ENCODE data around the gene TMEM273. TPM values are rescaled to one million over a fixed set of nuclear protein-coding genes. Genes with fewer than 3 reads are reported as not detected.

The TMEM273 gene
- total and polyA plus RNA-seq, 2 donors (not counting 1 experiment from before 2014, with no cell fraction given): 0.18 TPM; not detected in 1

DNA sequence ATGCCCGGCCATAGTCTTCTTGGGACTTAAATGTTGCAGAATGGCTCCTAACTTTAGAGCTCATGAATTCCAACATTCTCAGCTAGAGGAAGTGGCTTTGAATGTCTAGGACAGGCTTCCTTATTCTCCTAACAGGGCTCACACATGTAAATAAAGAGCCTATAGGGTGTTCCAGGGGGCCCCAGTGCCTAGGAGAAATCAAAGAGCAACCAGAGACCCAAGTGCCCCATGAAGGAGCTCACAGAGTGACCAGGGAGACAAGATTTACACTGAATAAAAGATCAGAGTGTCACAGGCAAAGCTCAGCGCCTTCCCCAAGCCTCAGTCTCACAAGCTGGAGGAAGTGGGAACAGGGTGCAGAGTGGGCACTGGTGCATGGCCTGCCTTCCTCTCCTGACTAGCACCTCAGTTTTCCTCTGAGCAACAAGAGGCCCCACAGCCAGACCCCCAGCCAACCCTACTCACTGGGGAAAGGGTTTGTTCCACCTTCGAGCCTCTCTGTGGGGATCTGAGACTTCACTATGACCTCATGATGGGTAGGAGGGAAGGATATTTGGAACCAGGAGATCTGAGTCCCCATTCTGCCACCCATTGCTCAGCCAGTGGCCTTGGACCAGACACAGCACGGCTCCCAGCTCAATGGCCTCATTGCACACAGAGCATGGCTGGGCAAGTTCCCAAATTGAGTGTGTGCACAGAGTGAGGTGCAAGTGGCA is 16.0 kb downstream of the TMEM273 start:
- Histone ChIP-seq H3K9ac (ENCODE audit: insufficient read depth, low read length) (no peak overlapping the region), H3K4me3 (replicated peaks in 1 of 4; ENCODE audit: control extremely low read depth in 1 of 4, insufficient read depth in 1 of 4, low read depth in 3 of 4, low read length in 4 of 4) (no peak overlapping the region), H3K4me1 (ENCODE audit: control insufficient read depth, extremely low read depth, insufficient read depth, low read length) (peaks cover 8% of the 10 kb centered on the region), H3K79me2 (ENCODE audit: control insufficient read depth, insufficient read depth, low read length) (no peaks in the 10 kb centered on the region), H3K36me3 (ENCODE audit: control insufficient read depth, insufficient read depth, low read length) (no peaks in the 10 kb centered on the region), H3K4me2 (ENCODE audit: extremely low read depth, insufficient read depth, low read length) (no peak overlapping the region), H3K27me3 (ENCODE audit: control insufficient read depth, insufficient read depth, low read length) (peaks cover 4% of the 10 kb centered on the region), H2AFZ (ENCODE audit: low read length) (no peak overlapping the region), H3K9me3 (ENCODE audit: control insufficient read depth, insufficient read depth, low read depth, low read length) (no peaks in the 10 kb centered on the region), H3K27ac (ENCODE audit: insufficient read depth, low read length) (no peak overlapping the region), H4K20me1 (ENCODE audit: control insufficient read depth, extremely low read depth, insufficient read depth, low read length) (no peaks in the 10 kb centered on the region)
- no peak for DNase-seq (ENCODE audit: low read depth in 2 of 2)
- TF ChIP-seq, protein P1, sequence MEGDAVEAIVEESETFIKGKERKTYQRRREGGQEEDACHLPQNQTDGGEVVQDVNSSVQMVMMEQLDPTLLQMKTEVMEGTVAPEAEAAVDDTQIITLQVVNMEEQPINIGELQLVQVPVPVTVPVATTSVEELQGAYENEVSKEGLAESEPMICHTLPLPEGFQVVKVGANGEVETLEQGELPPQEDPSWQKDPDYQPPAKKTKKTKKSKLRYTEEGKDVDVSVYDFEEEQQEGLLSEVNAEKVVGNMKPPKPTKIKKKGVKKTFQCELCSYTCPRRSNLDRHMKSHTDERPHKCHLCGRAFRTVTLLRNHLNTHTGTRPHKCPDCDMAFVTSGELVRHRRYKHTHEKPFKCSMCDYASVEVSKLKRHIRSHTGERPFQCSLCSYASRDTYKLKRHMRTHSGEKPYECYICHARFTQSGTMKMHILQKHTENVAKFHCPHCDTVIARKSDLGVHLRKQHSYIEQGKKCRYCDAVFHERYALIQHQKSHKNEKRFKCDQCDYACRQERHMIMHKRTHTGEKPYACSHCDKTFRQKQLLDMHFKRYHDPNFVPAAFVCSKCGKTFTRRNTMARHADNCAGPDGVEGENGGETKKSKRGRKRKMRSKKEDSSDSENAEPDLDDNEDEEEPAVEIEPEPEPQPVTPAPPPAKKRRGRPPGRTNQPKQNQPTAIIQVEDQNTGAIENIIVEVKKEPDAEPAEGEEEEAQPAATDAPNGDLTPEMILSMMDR (conservative IDR thresholded peaks at IDR 0.05 in 1 of 2, IDR thresholded peaks at IDR 0.05 in 1 of 2; ENCODE audit: low read depth in 1 of 2, low read length in 2 of 2): no peak
- TF ChIP-seq EZH2 (IDR thresholded peaks at IDR 0.05; ENCODE audit: low read length, missing control alignments): no peak

DNA sequence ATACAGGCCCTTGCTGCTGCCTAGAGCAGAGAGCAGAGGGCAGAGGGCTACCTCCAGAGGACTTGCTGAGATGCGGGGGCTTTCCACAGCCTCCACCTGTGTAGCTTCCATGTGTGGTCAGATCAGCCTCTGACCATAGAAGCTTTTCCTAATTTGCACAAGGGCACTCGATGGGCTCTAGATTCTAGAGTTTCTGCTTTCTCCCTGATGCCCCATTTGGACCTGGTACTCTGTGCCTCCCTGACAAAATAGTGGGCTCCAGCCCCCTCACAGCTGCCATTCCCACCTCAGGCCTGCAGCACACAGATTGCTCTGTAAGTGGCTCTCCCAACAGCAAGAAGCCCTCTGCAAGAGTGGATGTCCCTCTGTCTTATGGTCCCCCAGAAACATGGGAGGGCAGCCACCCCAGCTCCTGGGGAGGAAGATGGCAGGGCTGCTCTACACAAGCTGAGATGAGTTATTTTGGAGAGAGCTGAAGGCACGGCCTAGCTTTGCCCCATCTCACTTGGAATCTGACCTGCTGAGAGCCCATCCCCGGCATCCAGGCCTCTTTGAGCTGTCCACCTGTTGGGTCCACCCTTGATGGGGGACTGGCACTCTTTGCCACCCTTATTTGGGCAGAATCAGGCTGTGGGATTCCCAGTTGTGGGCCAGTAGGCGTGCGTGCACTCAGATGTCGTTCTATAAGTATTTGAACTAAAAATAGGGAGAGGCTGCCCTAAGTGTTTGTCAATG is 16.7 kb downstream of the TMEM273 start:
- no peak overlapping the region for H3K9ac ChIP-seq (ENCODE audit: insufficient read depth, low read length)
- TF ChIP-seq, protein P1 (conservative IDR thresholded peaks at IDR 0.05 in 1 of 2, IDR thresholded peaks at IDR 0.05 in 1 of 2; ENCODE audit: low read depth in 1 of 2, low read length in 2 of 2): no peak
- TF ChIP-seq EZH2 (IDR thresholded peaks at IDR 0.05; ENCODE audit: low read length, missing control alignments): no peak
- H3K4me2 ChIP-seq (ENCODE audit: extremely low read depth, insufficient read depth, low read length): no peak overlapping the region
- no peak overlapping the region for H3K4me3 ChIP-seq (replicated peaks in 1 of 4; ENCODE audit: control extremely low read depth in 1 of 4, insufficient read depth in 1 of 4, low read depth in 3 of 4, low read length in 4 of 4)
- H3K27ac ChIP-seq (ENCODE audit: insufficient read depth, low read length): no peak overlapping the region
- H3K36me3 ChIP-seq (ENCODE audit: control insufficient read depth, insufficient read depth, low read length): no peaks in the 10 kb centered on the region
- peaks cover under 1% of the 10 kb centered on the region for H3K4me1 ChIP-seq (ENCODE audit: control insufficient read depth, extremely low read depth, insufficient read depth, low read length)
- H3K79me2 ChIP-seq (ENCODE audit: control insufficient read depth, insufficient read depth, low read length): no peaks in the 10 kb centered on the region
- H3K27me3 ChIP-seq (ENCODE audit: control insufficient read depth, insufficient read depth, low read length): peaks cover 4% of the 10 kb centered on the region
- no peak for DNase-seq (ENCODE audit: low read depth in 2 of 2)
- no peaks in the 10 kb centered on the region for H4K20me1 ChIP-seq (ENCODE audit: control insufficient read depth, extremely low read depth, insufficient read depth, low read length)
- H3K9me3 ChIP-seq (ENCODE audit: control insufficient read depth, insufficient read depth, low read depth, low read length): no peaks in the 10 kb centered on the region
- H2AFZ ChIP-seq (ENCODE audit: low read length): no peak overlapping the region

DNA sequence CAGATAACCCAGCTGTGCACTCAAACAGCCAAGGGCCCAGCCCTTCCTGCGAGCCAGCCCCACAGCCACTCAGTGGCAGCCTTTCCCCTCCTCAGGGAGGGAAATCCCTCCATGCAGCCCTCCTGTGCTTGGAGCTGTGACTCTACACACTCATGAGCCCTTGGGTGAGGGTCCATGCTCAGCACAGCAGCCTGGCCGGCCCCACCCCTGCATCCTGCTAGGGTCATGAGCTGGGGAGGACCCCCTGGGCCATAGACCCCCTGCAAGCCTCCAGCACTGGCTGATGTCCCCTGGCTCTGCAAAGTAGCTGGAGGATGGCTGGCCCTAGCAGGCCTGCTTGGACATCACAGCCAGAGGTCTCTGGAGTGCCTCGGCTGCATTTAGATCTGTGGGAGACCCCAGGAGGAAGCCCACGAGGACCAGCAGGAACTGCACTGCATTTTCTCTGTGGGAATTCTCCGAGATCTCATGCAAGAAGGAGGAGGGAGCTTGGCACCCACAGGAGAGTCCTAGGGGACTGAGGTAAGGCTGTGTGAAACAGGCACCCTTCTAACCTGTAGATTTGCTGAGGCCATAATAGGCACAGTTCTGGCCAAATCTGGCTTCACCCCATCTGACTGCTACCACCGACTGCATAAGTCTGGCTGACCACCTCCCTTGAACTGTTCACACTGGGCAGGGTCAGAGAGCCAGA is 17.4 kb downstream of the TMEM273 start:
- Histone ChIP-seq H2AFZ (ENCODE audit: low read length) (no peak overlapping the region), H3K27me3 (ENCODE audit: control insufficient read depth, insufficient read depth, low read length) (peaks cover 4% of the 10 kb centered on the region), H3K9me3 (ENCODE audit: control insufficient read depth, insufficient read depth, low read depth, low read length) (no peaks in the 10 kb centered on the region), H3K79me2 (ENCODE audit: control insufficient read depth, insufficient read depth, low read length) (no peaks in the 10 kb centered on the region), H4K20me1 (ENCODE audit: control insufficient read depth, extremely low read depth, insufficient read depth, low read length) (no peaks in the 10 kb centered on the region), H3K4me1 (ENCODE audit: control insufficient read depth, extremely low read depth, insufficient read depth, low read length) (no peaks in the 10 kb centered on the region), H3K27ac (ENCODE audit: insufficient read depth, low read length) (no peak overlapping the region), H3K4me2 (ENCODE audit: extremely low read depth, insufficient read depth, low read length) (no peak overlapping the region), H3K4me3 (replicated peaks in 1 of 4; ENCODE audit: control extremely low read depth in 1 of 4, insufficient read depth in 1 of 4, low read depth in 3 of 4, low read length in 4 of 4) (no peak overlapping the region), H3K36me3 (ENCODE audit: control insufficient read depth, insufficient read depth, low read length) (no peaks in the 10 kb centered on the region), H3K9ac (ENCODE audit: insufficient read depth, low read length) (no peak overlapping the region)
- DNase-seq (ENCODE audit: low read depth in 2 of 2): no peak
- TF ChIP-seq, protein P1 (conservative IDR thresholded peaks at IDR 0.05 in 1 of 2, IDR thresholded peaks at IDR 0.05 in 1 of 2; ENCODE audit: low read depth in 1 of 2, low read length in 2 of 2): no peak
- no peak for TF ChIP-seq EZH2 (IDR thresholded peaks at IDR 0.05; ENCODE audit: low read length, missing control alignments)
